Heart left ventricle (tissue), 16 donors: ENCODE results near the gene MYG1. TPM values are rescaled to one million over a fixed set of nuclear protein-coding genes. Genes with fewer than 3 reads are reported as not detected.

ENCODE experiments used
- ATAC-seq, 4 donors: fragments of 200-7000 bp; cut with Tn5 transposase; one replicate each; pipeline ENCODE4 v1.9.1; 2020 to 2022; ENCODE audit warnings: moderate library complexity in 4 of 4, mild to moderate bottlenecking in 3 of 4, moderate number of reproducible peaks in 1 of 4
- DNase-seq, 5 donors: peaks; one replicate each; pipeline ENCODE4 v3.0.0-alpha.2; 2020
- H3K27ac ChIP-seq, 12 donors: fragments of 200-600 bp; sonication (generic) in 4 of 12; one replicate each; pipeline versions ENCODE4 v1.5.0 to v1.8.0; 2016 to 2022; ENCODE audit warnings: mild to moderate bottlenecking in 2 of 12
- H3K27me3 ChIP-seq, 9 donors: fragments of 200-600 bp; sonication (generic) in 2 of 9; one replicate each; pipeline versions ENCODE4 v1.5.1 to v1.8.0; 2016 to 2022; ENCODE audit warnings: mild to moderate bottlenecking in 3 of 9
- H3K36me3 ChIP-seq, 9 donors: fragments of 200-600 bp; sonication (generic) in 2 of 9; one replicate each; pipeline versions ENCODE4 v1.5.0 to v1.8.0; 2018 to 2022; ENCODE audit warnings: mild to moderate bottlenecking in 2 of 9
- H3K4me1 ChIP-seq, 12 donors: fragments of 200-600 bp; sonication (generic) in 4 of 12; one replicate each; pipeline versions ENCODE4 v1.5.0 to v1.8.0; 2016 to 2022; ENCODE audit warnings: mild to moderate bottlenecking in 3 of 12
- H3K4me3 ChIP-seq, 12 donors: fragments of 200-600 bp; sonication (generic) in 4 of 12; one replicate each; pipeline versions ENCODE4 v1.5.0 to v1.8.0; 2017 to 2022; ENCODE audit warnings: mild to moderate bottlenecking in 9 of 12, moderate library complexity in 4 of 12
- H3K9me3 ChIP-seq, 12 donors: fragments of 200-600 bp; sonication (generic) in 4 of 12; one replicate each; pipeline versions ENCODE4 v1.5.0 to v1.8.0; 2016 to 2022; ENCODE audit warnings: mild to moderate bottlenecking in 1 of 12
- POLR2A ChIP-seq, 2 donors: fragments of 450-650 bp; IDR thresholded peaks; one replicate each; pipeline ENCODE4 v1.6.1; 2017; ENCODE audit warnings: antibody characterized with exemption in 2 of 2, mild to moderate bottlenecking in 2 of 2, moderate library complexity in 2 of 2
- WGBS, 4 donors: extraction: QIAGEN DNeasy Blood & Tissue Kit in 2 of 4; methylation state at CpG; one replicate each; pipeline versions ENCODE4 v1.1.5 to v1.1.7; 2013 to 2018; 5-methylcytosine and 5-hydroxymethylcytosine counted together
- intact Hi-C, 10 donors: fragments of 100-400 bp; cut with DNase I; formaldehyde crosslinking; loops; one replicate each; pipeline versions ENCODE4 v1.11.1 to v1.14.2; 2022
- long read RNA-seq, 3 donors: library from polyadenylated mRNA; unstranded; transcript quantifications; one replicate each; pipeline ENCODE4 v2.0.0, GENCODE V29; 2020 to 2021
- polyA plus RNA-seq, 2 donors: library from polyadenylated mRNA; stranded (reverse); fragments of 200-250 nt; gene quantifications; one replicate each; pipeline ENCODE4 v1.2.3, GENCODE V29; 2013
- total RNA-seq, 9 donors: library from RNA; depleted of rRNA in 2 of 9; stranded (reverse); fragments of >200 nt in 2 of 9; fragmentation: NEBNext Ultra II Directional in 3 of 9; extraction: Animal tissue kit (Norgen Biotek cat#: 25700) in 3 of 9; gene quantifications; one replicate each; pipeline versions ENCODE4 v1.1.0 to v1.2.4, GENCODE V29; 2016 to 2023
- TF ChIP-seq, protein P1 (sequence below), 12 donors: fragments of 200-600 bp; sonication (generic) in 4 of 12; IDR thresholded peaks; one replicate each; pipeline versions ENCODE4 v1.5.0 to v1.8.0; 2018 to 2022; ENCODE audit warnings: antibody characterized with exemption in 12 of 12, mild to moderate bottlenecking in 5 of 12
- donor health status: ischemic (EF 13 %, LVEDD 7.1; RV severe dilation, severe dysfunction).
- donor health status: healthy with polysubstance abuse.
- donor health status: DM: no; HTN: yes; CAD: no.
- donor health status: DM: no; HTN: no; CAD: no.
- donor health status: ischemic (EF 25% LVEDD 6.9; RV normal size, moderate dysfunction).
- donor health status: ischemic (EF 25% LVEDD 5.7; RV mildly dilated, moderate dysfunction).
- donor health status: healthy.
- donor health status: DM: yes; HTN: yes; CAD: no.
- donor health status: ischemic (EF 35%, LVEDD 5.7; RV mildly dilated, moderate dysfunction).
- donor health status: nonischemic (EF 11% LVEDD 7.7; RV severe dilation, severe dysfunction).
- donor health status: DM: yes; HTN: yes; CAD: no.
- donor health status: PGD.
- donor health status: ischemic (EF 29% LVEDD 5.4; RV normal size, mild dysfunction).
- donor health status: nonischemic (EF 23%, LVEDD 6.1; RV moderate dilation, normal function).

MYG1 gene, protein sequence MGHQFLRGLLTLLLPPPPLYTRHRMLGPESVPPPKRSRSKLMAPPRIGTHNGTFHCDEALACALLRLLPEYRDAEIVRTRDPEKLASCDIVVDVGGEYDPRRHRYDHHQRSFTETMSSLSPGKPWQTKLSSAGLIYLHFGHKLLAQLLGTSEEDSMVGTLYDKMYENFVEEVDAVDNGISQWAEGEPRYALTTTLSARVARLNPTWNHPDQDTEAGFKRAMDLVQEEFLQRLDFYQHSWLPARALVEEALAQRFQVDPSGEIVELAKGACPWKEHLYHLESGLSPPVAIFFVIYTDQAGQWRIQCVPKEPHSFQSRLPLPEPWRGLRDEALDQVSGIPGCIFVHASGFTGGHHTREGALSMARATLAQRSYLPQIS
- total RNA-seq (10 to 100 TPM; 32.1 to 37.0 (median 35.0) TPM), polyA plus RNA-seq (10 to 100 TPM; 45.5 to 58.6 TPM)
- long read RNA-seq, donor 1, transcript C12orf10-201 (7 exons, 1,192 nt): major isoform, 36 of 42 reads
- long read RNA-seq, donor 1, partial matches to known transcripts: 0 of 42 reads
- long read RNA-seq, donor 1, other reads (novel, unspliced or antisense): 2 of 42 reads
- long read RNA-seq, donor 2, transcript C12orf10-201 (7 exons, 1,192 nt): major isoform, 121 of 138 reads
- long read RNA-seq, donor 2, partial matches to known transcripts: 1 of 138 reads
- long read RNA-seq, donor 2, other reads (novel, unspliced or antisense): 12 of 138 reads
- long read RNA-seq, donor 3, transcript C12orf10-201 (7 exons, 1,192 nt): major isoform, 32 of 39 reads
- long read RNA-seq, donor 3, partial matches to known transcripts: 0 of 39 reads
- long read RNA-seq, donor 3, other reads (novel, unspliced or antisense): 0 of 39 reads

DNA sequence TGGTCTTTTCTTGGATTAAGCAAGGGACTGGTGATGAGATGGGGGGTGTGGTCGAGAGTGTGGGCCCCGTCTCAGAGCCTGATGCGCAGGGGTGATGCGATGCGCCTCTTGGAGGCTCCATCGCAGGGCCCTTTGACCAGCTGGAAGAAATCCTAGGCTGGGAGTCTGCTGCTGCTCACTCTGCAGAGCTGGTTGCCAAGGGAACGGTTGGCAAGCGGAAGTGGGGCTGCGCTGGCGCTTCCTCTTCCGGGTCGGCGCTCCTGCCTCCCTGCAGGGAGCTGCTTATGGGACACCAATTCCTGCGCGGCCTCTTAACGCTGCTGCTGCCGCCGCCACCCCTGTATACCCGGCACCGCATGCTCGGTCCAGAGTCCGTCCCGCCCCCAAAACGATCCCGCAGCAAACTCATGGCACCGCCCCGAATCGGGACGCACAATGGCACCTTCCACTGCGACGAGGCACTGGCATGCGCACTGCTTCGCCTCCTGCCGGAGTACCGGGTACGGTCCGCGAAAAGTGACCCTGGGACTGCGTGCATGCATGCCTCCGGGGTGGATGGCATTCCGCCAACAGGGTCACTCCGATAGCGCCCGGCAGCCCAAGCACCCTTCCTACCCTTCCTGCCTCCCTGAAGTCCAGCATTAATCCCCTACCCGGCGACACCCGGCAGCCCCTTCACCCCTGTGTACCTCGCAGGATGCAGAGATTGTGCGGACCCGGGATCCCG is at the start of gene MYG1:
Gene MYG1, plus strand, starts transcription at position 242 of the 727 bp plus-strand sequence. Its CDS starts 43 bp downstream, at position 285.
- ATAC-seq (peak; percentile 58 to 86 (median 82)), DNase-seq (peak; percentile 86 to 93 (median 92))
- Histone ChIP-seq H3K9me3 (no peaks in the 10 kb centered on the region), H3K4me1 (peaks cover 3 to 83% (median 38%) of the 10 kb centered on the region in 12 donors), H3K4me3 (peak within 1 kb of the TSS; percentile 36 to 93 (median 74)), H3K27me3 (no peaks in the 10 kb centered on the region), H3K36me3 (peaks cover 0 to 65% (median 45%) of the 10 kb centered on the region in 9 donors), H3K27ac (peak within 1 kb of the TSS; percentile 15 to 96 (median 76))
- intact Hi-C loops: no loop called here
- 1 to 9% (median 2%) methylated on average over 14 to 51 of the region's 51 CpGs for WGBS, 4 donors
- TF ChIP-seq, protein P1, sequence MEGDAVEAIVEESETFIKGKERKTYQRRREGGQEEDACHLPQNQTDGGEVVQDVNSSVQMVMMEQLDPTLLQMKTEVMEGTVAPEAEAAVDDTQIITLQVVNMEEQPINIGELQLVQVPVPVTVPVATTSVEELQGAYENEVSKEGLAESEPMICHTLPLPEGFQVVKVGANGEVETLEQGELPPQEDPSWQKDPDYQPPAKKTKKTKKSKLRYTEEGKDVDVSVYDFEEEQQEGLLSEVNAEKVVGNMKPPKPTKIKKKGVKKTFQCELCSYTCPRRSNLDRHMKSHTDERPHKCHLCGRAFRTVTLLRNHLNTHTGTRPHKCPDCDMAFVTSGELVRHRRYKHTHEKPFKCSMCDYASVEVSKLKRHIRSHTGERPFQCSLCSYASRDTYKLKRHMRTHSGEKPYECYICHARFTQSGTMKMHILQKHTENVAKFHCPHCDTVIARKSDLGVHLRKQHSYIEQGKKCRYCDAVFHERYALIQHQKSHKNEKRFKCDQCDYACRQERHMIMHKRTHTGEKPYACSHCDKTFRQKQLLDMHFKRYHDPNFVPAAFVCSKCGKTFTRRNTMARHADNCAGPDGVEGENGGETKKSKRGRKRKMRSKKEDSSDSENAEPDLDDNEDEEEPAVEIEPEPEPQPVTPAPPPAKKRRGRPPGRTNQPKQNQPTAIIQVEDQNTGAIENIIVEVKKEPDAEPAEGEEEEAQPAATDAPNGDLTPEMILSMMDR (IDR thresholded peaks at IDR 0.05): peak in 7 of 12 donors; percentile 13 to 45 (median 34)
- TF ChIP-seq POLR2A (IDR thresholded peaks at IDR 0.05): peak in 1 of 2 donors; percentile 62

DNA sequence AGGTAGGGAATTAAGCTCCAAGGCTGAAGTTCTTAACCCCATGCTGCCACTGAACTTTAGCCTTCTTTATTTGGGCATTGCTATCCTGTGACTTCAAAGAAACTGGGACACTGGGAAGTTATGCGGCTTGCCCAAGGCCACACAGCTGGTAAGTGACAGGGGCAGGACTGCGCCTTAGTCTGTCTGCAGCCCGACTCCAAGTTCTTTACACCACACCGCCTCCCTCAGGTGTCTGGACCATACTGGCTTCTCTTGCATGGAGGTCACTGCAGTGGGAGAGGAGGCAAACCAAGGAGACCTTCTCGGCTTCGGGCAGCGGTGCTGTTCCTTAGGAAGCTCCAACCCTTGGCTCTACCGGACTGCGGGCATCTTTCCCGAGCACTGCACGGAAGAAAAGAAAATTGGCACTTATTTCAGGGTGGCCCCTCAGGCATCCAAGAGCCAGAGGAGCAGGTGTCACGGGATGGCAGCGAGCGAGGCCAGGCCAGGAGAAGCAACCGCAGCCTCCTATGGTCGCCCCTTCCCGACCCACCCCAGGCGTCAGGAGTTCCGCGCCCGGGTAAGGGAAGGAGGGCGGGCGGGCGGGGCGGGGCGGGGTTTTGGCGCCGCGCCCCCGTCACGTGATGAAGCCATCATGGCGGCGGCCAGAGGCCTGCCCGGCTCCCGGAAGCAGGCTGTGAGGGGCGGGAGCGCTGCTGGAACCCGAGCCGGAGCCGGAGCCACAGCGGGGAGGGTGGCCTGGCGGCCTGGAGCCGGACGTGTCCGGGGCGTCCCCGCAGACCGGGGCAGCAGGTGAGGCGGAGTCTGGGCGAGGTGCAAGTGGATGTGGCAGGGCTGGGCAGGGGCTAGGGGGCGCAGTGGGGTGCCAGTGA is 47.8 kb upstream of the MYG1 start:
- peak; percentile 81 to 90 (median 84) for DNase-seq
- Histone ChIP-seq H3K4me3 (peak overlapping the region; percentile 58 to 97 (median 82)), H3K36me3 (peaks cover 0 to 26% (median 16%) of the 10 kb centered on the region in 9 donors), H3K4me1 (peaks cover 0 to 39% (median 24%) of the 10 kb centered on the region in 12 donors), H3K27ac (peak overlapping the region; percentile 66 to 97 (median 94)), H3K27me3 (no peaks in the 10 kb centered on the region), H3K9me3 (no peaks in the 10 kb centered on the region)
- TF ChIP-seq POLR2A (IDR thresholded peaks at IDR 0.05): peak in 1 of 2 donors; percentile 49
- TF ChIP-seq, protein P1 (IDR thresholded peaks at IDR 0.05): peak in 11 of 12 donors; percentile 5 to 64 (median 31)
- intact Hi-C loops: loop anchor here (1.0 to 5.0 kb wide), 10 partner anchors 19 to 39 kb away; partner anchors contain the start of gene RARG (in 1 of the 10)
- ATAC-seq: peak; percentile 83 to 95 (median 92)
- WGBS, 4 donors: 1% methylated on average over 28 to 51 of the region's 51 CpGs

DNA sequence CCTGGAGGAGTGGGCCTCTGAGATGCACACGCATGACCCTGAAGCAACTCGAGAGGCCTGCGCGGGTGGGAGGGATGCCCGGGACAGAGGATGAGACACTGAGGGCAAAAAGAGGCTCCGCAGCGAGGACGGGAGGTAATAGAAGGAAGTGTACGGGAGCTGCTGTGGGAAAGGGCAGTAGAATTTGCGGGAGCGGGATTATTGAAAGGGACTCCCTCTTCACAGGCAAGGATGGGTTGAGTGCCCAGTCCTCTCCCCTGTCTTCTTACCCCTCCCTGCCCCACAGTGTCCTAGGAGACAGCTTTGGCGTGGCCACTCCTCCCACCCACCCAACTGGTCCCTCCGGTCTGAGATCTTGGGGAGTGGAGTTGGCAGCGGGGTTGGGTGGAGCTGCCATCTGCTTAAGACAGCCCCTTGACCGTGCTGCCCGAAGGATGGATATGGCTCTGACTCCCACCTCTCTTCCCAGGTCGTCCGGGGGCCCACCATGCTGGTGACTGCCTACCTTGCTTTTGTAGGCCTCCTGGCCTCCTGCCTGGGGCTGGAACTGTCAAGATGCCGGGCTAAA is 47.1 kb upstream of the MYG1 start:
- no peaks in the 10 kb centered on the region for H3K27me3 ChIP-seq
- H3K36me3 ChIP-seq: peaks cover 0 to 26% (median 16%) of the 10 kb centered on the region in 9 donors
- TF ChIP-seq, protein P1 (IDR thresholded peaks at IDR 0.05): peak in 1 of 12 donors; percentile 19
- no peak for TF ChIP-seq POLR2A (IDR thresholded peaks at IDR 0.05)
- peak in 1 of 5 donors; percentile 31 for DNase-seq
- peaks cover 0 to 39% (median 24%) of the 10 kb centered on the region in 12 donors for H3K4me1 ChIP-seq
- H3K27ac ChIP-seq: peak overlapping the region; percentile 66 to 97 (median 94)
- 4 to 12% (median 10%) methylated on average over 17 to 19 of the region's 19 CpGs for WGBS, 4 donors
- intact Hi-C loops: loop anchor here in 2 of 10 donors (1.0 to 5.0 kb wide), 4 partner anchors 31 to 40 kb away; no protein-coding TSS in a partner anchor
- H3K4me3 ChIP-seq: peak overlapping the region; percentile 58 to 97 (median 82)
- no peaks in the 10 kb centered on the region for H3K9me3 ChIP-seq
- ATAC-seq: peak in 2 of 4 donors; percentile 9 to 10
